H1 (cell line): ENCODE data around the gene COQ8A. TPM values are rescaled to one million over a fixed set of nuclear protein-coding genes. Genes with fewer than 3 reads are reported as not detected.

Experiments used
- CBX5 ChIP-seq: fragments of 300-800, 300-1000 bp; sonication (generic); IDR thresholded peaks from 2 replicates; pipeline ENCODE4 v1.7.1; 2016; ENCODE audit warnings: antibody characterized with exemption, low read length, low read depth
- CHD1 ChIP-seq: IDR thresholded peaks from 2 replicates; pipeline ENCODE4 v1.6.1; 2012; ENCODE audit warnings: low read depth, low read length, improper control_type of control experiment
- HDAC2 ChIP-seq, 2 experiments: fragments of 300-600 bp in 1 of 2; sonication (generic) in 1 of 2; IDR thresholded peaks; 2 replicates each; pipeline ENCODE4 v1.6.1; 2011 to 2012; ENCODE audit warnings: low read depth in 2 of 2, low read length in 2 of 2, mild to moderate bottlenecking in 2 of 2, moderate library complexity in 2 of 2, borderline replicate concordance in 1 of 2, inconsistent platforms in 1 of 2
- NANOG ChIP-seq: IDR thresholded peaks from 2 replicates; pipeline ENCODE4 v1.6.1; 2011; ENCODE audit warnings: low read length, low read depth, mild to moderate bottlenecking, inconsistent platforms; ENCODE audit not compliant: insufficient read depth, poor library complexity, severe bottlenecking
- POU5F1 ChIP-seq: IDR thresholded peaks from 2 replicates; pipeline ENCODE4 v1.6.1; 2011; ENCODE audit warnings: low read depth, mild to moderate bottlenecking, low read length, moderate library complexity
- RXRA ChIP-seq: IDR thresholded peaks from 2 replicates; pipeline ENCODE4 v1.6.1; 2011; ENCODE audit warnings: low read depth, mild to moderate bottlenecking, low read length, moderate library complexity; ENCODE audit not compliant: insufficient read depth
- TAF1 ChIP-seq: IDR thresholded peaks from 2 replicates; pipeline ENCODE4 v1.6.1; 2011; ENCODE audit warnings: mild to moderate bottlenecking, low read depth, low read length
- TCF12 ChIP-seq: IDR thresholded peaks from 2 replicates; pipeline ENCODE4 v1.6.1; 2011; ENCODE audit warnings: low read depth, mild to moderate bottlenecking, low read length
- polyA plus RNA-seq, 7 experiments: library from polyadenylated mRNA; depleted of rRNA in 3 of 7; stranded (reverse) in 5 of 7; unstranded in 2 of 7; fragments of >200 nt in 5 of 7; fragments of 200-250 nt in 2 of 7; gene quantifications; 1 replicate in 5 of 7; 2 replicates in 1 of 7; 4 replicates in 1 of 7; pipeline versions ENCODE4 v1.2.1 to v1.2.3, GENCODE V29; 2011 to 2013; ENCODE audit warnings: missing spikeins in 2 of 7, mixed read lengths in 2 of 7
- total RNA-seq: library from RNA; stranded (reverse); fragmentation: NEBNext Ultra II Directional; extraction: Animal tissue kit (Norgen Biotek cat#: 25700); gene quantifications from 2 replicates; pipeline ENCODE4 v1.2.1, GENCODE V29; 2021
- TF ChIP-seq, protein P1 (sequence below): IDR thresholded peaks from 2 replicates; pipeline ENCODE4 v1.6.1; 2011; ENCODE audit warnings: low read depth, mild to moderate bottlenecking, low read length; ENCODE audit not compliant: insufficient read depth

Gene COQ8A
- total and polyA plus RNA-seq, 2 of the 8 experiments (the other 6 are each of a cell fraction or from before 2014, with no cell fraction given), result 28.5 to 38.9 TPM

DNA sequence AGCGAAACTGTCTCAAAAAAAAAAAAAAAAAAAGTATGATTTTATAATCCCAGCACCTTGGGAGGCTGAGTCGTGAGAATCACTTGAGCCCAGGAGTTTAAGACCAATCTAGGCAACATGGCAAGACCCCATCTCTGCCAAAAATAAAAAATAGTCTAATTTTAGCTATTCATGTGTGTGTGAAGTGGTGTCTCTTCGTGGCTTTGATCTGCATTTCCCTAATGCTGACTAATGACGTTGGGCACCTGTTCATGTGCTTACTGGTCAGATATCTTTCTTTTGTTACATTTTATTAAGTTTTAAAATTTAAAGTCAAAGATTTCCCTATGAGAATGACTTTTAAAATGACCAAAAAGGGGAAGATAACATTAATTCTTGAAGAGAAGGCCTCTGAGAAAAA lies 38.7 kb upstream of the COQ8A start (continued):
- TF ChIP-seq, protein P1, sequence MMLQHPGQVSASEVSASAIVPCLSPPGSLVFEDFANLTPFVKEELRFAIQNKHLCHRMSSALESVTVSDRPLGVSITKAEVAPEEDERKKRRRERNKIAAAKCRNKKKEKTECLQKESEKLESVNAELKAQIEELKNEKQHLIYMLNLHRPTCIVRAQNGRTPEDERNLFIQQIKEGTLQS, result no peak
- TF ChIP-seq HDAC2 (IDR thresholded peaks at IDR 0.05; ENCODE audit: borderline replicate concordance in 1 of 2, low read depth in 2 of 2, low read length in 2 of 2) (no peak), CHD1 (no peak), RXRA (no peak), TCF12 (no peak), POU5F1 (no peak), CBX5 (no peak), NANOG (no peak), TAF1 (no peak)
